Spleen (tissue), 7 donors: ENCODE measurements around the gene GARNL3.

ENCODE experiments used
- CTCF ChIP-seq, 11 experiments: fragments of 200-600 bp in 7 of 11; fragments of 450-650 bp in 4 of 11; sonication (generic) in 4 of 11; IDR thresholded peaks in 8 of 11; conservative IDR thresholded peaks in 3 of 11; 1 replicate in 7 of 11; 2 replicates in 4 of 11; pipeline versions ENCODE4 v1.4.0 to v1.8.0; 2016 to 2021; ENCODE audit warnings: antibody characterized with exemption in 11 of 11, inconsistent platforms in 4 of 11, mild to moderate bottlenecking in 1 of 11
- POLR2A ChIP-seq, 3 donors: fragments of 450-650 bp; IDR thresholded peaks; one replicate each; pipeline ENCODE4 v1.5.1; 2017; ENCODE audit warnings: antibody characterized with exemption in 3 of 3, mild to moderate bottlenecking in 1 of 3
- donor health status: DM: no; HTN: no; CAD: no; lungs with moderate emphysema.
- donor health status: DM: no; HTN: no; CAD: no.
- donor health status: DM: no; HTN: no; CAD: no.

- TF ChIP-seq POLR2A (IDR thresholded peaks at IDR 0.05) = no peak
- no peak for TF ChIP-seq CTCF (IDR thresholded peaks at IDR 0.05 in 8 of 11, conservative IDR thresholded peaks at IDR 0.05 in 3 of 11)
Measured at GRCh38 chr9:127369428-127369827, 104.9 kb downstream of the GARNL3 start.
